Measurements from ENCODE around the gene PDLIM4.

PDLIM4 gene

DNA sequence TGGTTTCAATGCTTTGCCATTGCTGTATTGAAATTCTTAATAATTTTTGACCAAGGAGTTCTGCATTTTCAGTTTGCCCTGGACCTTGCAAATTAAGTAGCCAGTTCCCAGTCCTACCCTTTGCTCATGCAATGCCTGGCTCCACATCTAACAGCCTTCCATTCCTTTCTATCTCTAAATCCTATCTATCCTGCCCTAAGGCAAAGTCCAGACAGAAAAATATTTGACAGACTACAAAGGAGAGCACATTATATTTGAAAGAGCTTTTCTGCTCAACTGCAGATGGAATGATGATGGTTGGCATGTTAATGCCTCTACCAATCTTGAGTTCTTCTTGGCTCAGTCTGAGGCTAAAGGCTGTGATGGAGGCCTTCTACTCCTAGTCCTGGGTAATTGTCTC lies 52.2 kb downstream of the PDLIM4 start:
- no peak for DNase-seq (ENCODE audit: low read depth)

GRCh38 chr5:132310141-132310834 lies 52.8 kb downstream of the PDLIM4 start:
- DNase-seq (ENCODE audit: low read depth), result no peak

GRCh38 chr5:132313366-132313765 lies 55.9 kb downstream of the PDLIM4 start:
- DNase-seq (ENCODE audit: low read depth), result no peak

DNA sequence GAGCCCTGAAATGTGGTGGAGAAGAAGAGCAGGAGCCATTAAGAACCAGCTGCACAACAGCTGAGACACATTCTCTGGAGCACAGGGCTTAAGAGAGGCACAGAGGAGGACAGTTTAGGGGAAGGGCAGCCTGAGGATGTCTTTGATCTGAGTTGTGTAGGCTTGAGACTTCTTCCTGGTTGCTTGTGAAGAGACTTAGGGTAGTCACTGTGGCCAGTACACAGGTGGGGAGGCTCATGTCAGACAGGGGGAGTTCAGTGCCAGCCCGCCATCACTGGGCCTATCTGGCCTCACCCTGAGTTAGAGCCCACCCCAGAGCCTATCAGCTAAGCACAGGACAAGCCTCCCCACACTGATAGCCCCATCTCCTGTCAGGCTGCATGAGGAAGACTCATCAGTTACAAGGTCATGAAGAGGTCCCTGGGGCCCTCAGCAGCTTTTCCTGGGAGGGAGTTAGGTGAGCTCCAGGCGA lies 56.5 kb downstream of the PDLIM4 start:
- DNase-seq (ENCODE audit: low read depth), result no peak

DNA sequence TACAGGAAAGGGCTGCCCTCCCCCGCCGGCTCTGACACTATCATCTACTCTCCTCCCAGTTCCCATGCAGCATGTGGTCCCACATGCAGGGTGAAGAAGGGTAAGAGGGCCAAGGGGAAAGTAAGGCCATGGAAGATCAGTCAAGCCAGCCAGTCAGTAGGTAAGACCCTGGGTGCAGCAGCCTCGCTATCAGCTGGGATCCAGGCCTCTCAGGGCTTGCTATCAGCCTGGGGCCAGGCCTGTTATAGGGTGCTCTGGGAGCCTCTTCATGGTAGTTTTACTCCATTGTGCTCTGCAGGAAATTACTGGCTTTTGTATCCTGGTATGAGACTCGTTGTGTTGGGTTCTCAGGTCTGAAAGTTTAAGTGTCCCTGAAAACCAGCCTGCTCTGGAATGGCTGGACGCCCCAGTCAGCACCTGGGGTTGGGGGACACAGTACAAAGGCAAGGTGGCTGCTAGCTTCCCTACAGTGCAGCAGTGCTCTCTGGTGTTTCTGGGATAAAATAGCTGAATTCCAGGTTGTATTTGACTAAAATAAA lies 58.1 kb downstream of the PDLIM4 start:
- DNase-seq (ENCODE audit: low read depth), result no peak

- no peak for DNase-seq (ENCODE audit: low read depth)
Observed at GRCh38 chr5:132319975-132320374, 62.5 kb downstream of the PDLIM4 start.

GRCh38 chr5:132321109-132321721 lies 63.7 kb downstream of the PDLIM4 start:
- DNase-seq (ENCODE audit: low read depth), result no peak

DNA sequence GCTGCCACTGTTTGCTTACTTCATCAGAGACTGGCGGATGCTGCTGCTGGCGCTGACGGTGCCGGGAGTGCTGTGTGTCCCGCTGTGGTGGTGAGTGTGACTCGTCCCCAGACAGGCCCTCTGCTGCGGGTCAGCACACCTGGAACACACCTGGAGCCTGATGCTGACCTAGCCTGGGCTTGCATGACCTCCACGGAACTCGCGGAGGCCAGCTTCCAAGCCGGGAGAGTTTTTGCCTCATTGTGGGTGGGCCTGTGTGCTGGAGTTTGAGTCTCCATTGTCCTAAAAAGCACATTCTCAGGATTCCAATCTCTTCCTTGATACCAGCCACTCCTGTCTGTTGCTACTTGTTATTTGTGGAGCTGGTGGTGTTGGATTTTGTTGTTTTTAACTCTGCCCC lies 64.8 kb downstream of the PDLIM4 start:
- no peak for DNase-seq (ENCODE audit: low read depth)
